GM18907 (cell line): Measurements from ENCODE around the gene MSI2.
A peak's percentile ranks its signal among the peaks of the same experiment; 100 is the strongest.

Experiments used
- ATAC-seq: cut with Tn5 transposase; IDR thresholded peaks from one replicate; pipeline ENCODE4 v1.9.1; 2021; ENCODE audit warnings: mild to moderate bottlenecking, moderate library complexity; ENCODE audit not compliant: unreplicated experiment

Gene MSI2

DNA sequence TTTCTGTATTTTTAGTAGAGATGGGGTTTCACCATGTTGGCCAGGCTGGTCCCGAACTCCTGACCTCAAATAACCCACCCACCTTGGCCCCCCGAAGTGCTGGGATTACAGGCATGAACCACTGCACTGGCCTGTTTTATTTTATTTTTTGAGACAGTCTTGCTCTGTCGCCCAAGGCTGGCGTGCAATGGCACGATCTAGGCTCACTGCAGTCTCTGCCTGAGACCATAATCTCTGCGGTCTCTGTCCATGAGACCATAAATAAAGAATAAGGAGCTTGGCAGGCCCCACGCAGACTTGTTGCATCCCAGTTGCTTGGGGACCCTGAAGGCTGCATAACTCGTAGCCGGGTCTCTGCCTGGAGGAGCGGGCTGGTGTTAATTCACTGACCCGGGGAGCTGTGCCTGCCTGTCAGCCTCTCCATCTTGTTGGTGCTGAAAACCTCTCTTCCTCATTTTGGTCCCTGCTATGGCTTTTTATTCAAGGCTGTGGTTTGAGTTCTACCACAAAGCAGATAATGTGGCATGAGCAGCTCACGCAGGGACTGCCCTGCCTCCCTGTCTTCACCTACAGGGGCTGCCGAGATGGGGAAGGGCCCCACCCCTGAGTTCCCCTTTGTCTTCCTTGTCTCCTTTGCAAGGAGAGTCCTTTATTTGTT is 82.1 kb downstream of the MSI2 start:
- ATAC-seq, result peak; percentile 79

DNA sequence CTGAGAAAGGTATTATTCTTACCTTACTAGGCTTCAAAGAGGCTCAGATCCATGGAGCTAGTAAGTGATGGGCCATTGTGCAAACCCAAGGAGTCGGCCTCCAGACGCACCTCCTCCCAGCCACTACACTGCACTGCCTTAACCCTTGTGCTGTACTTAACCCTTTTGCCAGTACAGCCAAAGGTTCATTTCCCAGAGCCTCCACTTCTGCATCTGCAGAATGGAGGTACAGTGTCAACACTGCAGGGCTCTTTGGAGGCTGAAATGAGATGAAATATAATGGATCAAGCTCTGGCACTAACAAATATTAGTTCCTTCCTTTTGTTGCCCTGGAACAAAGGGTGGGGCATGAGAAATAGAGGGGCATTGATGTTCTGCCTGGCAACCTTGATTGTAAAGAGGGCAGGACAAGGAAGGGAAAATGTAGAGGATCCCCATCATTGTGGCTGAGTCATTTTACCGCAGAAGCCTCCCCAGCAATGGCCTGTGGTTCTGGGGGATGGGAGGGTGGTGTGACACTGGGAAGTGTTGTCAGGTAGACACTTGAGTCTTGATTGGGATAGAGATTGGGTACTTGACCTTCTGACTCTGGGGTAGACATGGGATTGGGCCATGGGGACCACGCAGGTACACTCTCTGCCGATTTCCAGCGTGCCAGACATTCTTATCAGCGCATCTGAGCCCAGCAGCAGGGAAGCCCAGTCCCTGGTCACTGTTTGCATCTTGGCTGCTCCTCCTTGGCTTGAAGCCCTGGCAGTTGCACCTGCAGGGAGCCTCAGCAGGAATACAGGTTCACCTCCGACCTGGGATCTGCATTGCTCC is 84.0 kb downstream of the MSI2 start:
- ATAC-seq, result no peak

DNA sequence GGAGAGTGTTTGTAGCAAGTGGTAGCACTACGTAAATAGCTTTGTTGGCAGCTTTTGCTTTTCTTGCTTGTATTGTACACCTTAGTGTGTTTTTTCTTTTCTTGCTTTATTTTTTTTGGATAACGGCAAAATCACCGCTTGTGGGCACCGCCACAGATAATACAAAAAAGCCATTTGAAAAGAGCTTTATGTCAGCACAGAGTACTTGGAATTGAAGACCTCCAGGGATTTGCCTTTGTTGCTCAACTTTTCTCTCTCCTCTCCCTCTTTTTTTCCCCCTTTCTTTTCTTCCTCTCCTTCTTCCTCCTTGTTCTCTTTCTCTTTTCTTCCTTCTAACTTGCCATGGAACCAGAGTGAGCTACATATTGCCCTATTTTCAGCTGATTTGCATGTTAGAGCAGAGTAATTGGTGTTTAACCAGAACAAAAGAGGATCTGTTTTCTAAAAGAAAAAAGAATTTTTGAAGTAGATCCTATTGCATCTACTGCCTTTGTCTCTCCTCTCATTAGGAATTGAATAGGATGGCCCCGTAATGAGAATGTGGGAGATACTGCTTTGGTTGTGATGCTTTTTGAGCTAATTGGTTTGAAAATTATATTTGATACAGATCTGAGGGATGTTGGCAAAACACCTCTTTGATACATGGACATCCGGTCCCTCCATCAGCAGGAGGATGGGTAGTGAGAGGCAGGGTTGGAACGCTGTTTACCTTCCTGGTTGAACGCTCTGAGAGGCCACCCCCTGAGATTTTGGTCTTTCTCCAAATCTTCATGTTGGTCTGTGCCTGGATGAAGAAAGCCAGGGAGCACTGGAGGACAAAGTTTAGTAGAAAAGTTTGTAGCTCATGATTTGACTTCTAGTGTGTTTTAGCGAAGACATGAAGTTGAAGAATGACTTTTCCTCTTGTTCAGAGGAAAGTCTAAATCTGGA is 85.6 kb downstream of the MSI2 start:
- ATAC-seq, result no peak

DNA sequence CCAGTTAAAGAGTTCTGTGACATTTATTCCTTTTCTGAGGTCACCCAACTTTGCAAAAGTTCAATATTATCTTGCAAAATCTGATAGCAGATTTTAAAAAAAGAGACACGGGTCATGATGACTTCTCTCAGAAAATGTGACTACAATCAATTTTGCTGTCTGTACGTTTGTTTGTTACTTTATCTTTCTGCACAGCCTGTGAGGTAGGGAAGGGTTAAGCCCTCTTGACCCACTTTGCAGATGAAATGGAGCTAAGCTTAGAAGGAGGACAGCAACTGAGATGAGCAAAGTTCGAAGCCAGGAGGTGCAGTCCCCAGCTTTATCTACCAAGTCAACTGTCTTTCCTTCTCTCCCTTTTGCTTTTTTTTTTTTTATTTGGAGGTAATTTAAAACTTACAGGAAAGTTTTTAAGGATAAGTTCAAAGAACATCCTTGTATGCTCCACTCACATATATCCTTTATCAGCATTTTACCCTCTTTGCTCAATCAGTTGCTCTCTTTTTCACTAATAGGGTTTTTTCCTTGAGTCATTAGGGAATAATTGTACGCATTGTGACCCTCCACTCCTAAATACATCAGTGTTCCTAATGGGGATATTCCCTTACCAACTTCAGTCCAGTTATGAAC is 86.8 kb downstream of the MSI2 start:
- ATAC-seq, result no peak

DNA sequence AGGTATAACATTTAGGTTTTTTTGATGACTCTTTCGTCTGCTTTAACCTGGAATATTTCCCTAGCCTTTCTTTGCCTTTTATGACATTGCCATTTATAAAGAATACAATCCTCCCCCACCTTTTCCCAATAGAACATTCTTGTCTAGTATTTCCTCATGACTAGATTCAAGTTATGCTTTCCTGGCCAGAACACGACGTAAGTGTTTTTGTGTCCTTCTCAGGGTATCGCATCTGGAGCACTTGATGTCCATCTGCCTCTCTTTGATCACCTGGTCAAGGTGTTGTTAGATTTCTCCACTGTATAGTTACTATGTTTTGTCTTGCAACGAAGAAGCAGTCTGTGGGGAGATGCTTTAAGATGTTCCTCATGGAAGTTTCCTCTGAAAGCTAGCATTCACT is 87.4 kb downstream of the MSI2 start:
- no peak for ATAC-seq

DNA sequence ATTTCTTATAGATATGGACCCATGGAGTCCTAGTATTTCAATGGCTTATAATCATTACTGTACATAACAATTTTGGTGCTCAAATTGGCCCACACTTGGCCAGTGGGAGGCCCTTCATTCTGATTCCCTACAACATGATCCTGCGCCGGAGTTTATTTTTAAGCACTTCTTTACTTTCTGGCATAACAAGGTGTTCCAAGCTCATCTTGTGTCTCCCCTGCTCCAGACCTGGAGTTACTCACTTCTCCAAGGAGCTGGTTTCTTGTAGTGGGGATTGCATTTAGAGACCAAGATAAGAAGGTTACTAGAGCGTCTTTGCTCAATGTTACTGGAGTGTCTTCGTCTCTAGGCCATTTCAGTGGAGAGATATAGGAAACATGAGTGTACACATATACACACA is 87.9 kb downstream of the MSI2 start:
- ATAC-seq, result no peak

DNA sequence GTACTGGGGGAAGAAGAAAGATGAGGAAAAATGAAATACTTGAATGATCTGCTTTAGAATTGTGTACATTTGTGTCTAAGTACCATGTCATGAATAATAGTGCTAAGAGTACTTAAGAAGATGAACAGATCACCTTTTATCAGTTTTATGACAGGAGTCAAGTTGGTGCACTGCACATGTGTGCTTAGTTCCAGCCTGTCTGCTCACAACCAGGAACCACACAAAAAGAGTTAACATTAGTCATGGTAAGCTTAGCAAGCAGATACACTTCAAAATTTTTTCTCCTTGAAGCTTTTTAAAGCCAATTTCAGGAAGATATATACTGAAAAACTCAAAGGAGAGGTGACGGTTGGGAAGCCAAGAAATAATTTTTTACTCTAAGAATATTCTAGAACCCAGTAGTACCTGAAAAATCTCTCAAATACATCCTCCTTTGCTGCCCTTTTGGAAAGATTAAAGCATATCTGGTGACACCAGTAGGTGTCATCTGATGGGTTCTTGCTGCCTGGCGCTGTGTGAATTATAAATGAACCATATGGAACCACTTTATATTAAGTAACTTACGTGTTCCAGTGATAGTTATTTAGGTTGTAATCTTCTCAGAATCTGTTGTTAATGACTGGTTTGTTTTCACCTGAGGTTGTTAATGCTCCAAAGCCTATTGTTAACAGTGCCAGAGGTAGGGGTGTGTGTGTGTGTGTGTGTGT is 93.4 kb downstream of the MSI2 start:
- no peak for ATAC-seq

DNA sequence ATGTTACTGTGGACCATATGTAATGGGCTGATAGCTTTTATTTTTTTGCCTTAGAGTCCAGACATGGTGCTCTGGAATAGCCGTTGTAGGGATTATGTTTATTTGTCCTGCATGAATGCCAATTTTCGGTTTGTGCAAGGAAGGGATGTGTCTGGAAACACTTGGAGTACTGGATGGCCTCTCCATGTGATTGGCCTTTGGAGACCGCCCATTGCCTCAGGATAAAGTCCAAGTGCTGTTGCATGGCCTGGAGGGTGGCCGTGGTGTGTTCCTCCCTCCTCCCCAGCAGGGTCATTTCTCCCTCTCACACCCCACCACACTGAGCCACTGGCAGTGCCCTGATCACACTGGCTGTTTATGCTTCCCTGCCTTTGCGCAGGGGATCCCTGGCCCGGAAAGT is 93.9 kb downstream of the MSI2 start:
- no peak for ATAC-seq

DNA sequence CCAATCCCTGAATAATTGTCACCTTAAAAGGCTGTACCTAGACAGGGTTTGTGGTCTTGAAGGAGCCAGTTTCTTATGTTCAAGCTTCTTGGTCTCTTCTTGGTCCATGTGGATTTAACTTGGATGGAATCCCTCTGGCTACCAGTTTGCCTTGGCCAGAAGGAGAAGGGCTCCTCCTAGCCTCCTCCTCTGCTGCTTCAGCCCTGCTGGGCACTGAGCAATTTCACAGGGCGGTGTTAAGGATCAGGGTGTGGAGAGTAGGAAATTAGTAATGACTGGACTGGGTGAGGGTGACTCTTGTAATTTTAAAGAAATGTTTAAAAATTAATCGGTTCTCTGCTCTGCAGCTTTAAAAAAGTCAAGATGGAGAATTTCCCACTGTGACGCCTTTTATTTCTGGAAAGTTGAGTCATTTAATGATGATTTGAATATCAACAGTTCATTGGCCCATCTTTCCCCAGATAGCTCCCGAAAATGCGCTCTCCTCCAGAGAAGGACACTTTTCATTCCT is 96.4 kb downstream of the MSI2 start:
- ATAC-seq, result no peak

DNA sequence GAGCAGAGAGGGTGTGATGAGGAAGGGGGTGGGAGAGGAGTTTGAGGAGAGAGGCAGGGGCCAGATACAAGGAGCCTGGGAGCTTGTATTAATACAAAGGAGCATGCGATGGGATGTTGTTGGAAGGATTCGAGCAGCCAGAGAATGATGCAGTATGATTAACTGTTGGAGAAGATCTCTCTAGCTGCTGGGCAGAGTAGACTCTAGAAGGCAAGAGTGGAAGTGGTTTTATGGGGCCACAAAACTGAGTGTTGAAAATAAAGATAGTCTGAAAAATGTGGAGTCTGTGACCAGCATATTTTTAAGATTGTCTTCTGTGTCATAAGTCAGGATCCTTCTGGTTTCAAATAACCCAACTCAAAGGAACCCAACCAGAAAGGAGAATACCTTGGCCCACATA is 98.3 kb downstream of the MSI2 start:
- no peak for ATAC-seq

DNA sequence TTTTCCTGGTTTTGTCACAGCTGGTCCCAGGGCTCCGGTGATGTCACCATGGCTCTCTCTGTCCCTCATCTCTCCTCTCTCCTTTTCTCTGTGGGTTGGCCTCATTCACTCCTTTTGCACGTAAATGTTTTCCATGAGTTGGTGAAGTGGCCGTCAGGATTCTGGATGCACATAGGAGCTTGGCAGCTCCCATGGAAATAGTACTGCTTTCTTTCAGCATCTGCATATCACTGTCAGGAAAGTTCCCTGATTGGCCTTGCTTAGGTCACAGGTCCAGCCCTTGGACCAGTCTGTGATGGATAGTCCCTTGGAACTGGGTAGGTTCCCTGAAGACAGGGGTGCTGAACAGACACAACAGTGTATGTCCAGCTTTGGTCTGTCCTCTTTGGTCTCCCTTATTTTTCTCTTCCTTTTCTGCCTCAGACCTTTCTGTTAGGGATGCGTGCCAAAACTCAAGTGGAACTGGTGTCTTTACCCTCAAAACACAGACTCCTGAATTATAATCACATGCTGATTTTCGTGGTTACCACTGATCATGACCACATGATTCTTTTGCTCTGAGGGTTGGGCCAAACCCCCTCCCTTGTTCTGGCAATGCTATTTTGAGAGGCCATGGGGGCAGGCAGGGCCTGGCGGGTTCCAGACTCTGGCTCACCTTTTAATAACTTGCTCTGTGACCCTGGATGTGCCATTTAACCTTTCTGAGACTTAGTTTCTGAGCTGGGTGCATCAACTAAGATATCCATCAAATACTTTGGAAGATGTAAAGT is 99.0 kb downstream of the MSI2 start:
- no peak for ATAC-seq

DNA sequence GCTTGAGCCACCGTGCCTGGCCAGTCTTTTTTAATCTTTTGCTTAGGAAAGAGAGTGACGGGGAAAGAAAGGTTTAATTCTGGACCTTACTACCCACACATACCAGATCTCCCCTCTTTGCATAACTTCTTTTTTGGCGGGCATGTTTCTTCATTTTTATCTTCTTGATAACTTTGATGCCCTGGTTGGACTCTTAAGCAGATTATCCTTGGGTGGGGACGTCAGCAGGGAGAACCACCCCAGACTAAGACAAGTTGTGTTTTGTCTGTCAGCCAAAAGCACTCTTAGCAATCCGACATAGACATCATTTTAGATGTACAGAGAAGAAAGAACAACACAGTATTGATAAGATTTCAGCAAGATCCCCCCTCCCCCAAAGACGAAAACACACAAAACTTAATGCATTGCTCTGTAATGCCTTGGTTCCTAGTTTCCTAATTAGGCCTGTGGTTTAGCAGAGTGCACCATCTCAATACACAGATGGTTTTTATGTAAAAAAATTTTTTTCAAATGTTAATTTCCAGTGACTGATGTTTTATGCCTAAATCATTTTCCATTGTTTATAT is 99.9 kb downstream of the MSI2 start:
- peak; percentile 20 for ATAC-seq

DNA sequence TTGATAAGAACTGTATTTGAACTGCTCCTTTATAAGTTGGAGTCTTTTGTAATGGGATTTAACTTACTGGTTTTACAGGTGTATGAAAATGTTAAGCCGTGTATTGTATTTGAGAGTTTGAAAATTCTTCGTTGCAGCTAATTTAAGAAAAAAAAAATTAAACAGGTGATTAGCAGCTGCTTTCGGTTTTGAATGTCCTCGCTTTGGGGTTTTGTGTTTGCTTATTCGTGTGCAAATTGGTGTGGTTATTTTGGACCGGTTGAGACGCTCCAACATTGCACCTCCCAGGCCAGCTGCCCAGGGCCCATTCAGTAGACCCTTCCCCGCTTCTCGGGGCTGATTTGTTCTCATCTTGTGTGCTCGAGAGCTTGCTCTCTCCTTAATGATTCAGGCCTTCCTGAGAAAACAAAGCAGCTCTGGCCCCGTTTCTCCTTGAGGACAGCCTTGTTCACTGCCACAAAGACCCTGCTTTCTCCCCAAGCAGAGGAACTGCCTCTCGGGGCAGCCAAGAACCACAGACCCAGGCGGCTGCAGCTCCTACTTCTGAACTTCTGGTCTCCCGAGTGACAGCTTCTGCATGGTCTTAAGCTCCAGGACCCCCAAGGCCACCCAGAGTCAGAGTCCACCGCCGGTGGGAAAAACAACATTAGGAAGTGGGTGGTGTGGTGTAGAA is 100.5 kb downstream of the MSI2 start:
- peak; percentile 48 for ATAC-seq

DNA sequence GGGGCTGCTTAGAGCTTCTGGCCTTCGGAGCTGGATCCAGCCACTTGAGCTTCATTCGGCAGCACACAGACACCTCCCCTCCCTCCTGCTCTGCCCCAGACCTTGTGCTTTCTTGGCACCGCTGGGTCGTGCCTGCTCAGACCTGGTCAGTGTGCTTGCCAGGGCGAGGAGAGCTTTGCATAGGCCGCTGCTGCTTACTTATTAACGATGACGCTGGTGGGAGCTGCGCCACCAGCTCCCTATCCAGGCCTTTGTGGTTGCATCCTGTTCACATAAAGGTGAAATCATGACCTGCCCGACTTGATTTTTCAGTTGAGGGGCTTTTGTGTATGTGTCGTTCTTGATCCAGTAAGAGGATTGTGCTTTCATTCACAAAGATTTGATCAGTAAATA is 101.1 kb downstream of the MSI2 start:
- peak; percentile 71 for ATAC-seq

DNA sequence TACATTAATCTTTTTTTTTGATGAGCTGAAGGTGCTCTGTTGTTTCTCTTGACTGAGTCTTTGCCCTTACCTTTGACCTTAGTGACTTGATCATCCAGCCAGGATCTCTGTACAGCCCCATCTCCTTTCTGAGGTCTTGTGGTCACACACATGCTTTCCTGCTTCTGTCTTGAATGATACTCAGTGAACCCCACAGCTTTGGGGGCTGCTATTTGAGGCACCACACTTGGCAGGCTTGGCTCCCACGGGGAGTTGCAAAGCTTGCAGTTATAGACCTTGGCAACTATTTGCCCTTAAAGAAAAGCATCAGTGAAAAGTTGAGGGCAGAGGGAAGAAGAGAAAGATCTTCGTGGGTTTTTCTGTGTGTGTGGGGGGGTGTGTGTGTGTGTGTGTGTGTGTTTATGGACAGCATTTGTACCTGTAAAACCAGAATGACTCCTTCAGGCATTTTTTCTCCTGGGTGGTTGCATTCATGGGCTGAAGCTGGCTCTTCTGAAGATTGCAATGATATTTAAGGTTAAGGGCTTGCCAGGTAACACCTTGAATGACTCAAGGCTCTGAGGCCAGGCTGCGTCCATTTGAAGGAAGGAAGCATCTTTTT is 101.6 kb downstream of the MSI2 start:
- ATAC-seq, result peak; percentile 60

DNA sequence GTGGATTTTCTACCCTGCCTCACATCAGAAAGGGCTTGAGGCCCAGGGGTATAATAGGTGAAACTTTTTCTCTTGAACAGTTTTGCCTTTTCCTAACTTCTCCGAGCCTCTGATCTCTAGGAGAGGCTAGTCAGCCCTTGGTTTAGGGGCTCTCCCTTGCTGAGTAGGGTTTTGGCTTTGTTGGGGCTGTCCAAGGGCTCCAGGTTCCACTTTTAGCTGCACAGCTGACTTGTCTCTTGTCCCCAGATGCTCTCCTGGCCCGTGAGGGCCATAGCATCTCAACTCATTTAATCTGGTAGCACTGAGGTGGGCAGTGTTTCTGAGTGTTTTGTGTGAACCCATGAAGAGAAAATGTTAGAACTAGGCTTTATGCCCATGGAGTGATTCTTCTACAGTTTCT is 103.9 kb downstream of the MSI2 start:
- ATAC-seq, result no peak

DNA sequence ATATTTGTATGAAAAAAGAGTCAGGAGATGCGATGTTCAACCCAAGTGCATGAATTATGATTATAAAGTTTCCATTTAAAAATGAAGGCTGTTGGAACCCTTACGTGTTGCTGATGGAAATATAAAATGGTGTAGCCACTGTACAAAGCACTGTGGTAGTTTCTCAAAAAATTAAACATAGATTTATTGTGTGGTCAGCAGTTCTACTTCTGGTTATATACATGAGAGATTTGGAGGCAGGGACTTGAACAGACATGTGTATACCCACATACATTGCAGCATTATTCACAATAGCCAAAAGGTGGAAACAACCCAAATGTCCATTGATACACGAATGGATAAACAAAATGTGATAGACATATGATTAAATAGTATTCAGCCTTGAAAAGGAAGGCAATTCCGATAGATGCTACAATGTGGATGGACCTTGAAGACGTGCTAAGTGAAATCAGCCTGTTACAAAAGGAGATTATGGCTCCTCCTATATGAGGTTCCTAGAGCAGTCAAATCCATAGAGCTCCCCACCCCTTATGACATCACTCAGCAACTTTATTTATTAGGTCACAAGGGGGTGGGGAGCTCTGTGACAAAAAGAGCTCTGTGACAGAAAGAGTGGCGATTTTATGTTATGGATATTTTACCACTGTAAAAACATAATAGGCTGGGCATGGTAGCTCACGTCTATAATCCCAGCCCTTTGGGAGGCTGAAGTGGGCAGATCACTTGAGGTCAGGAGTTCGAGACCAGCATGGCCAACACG is 106.7 kb downstream of the MSI2 start:
- ATAC-seq, result no peak
